HUES64 (cell line): ENCODE measurements around the gene KRTAP12-1.

ENCODE experiments used
- H3K27ac ChIP-seq: 2 replicates; pipeline ENCODE4 v1.7.0; 2013; ENCODE audit warnings: low read depth, low read length, inconsistent platforms
- H3K27me3 ChIP-seq: 2 replicates; pipeline ENCODE4 v1.6.1; 2013; ENCODE audit warnings: mild to moderate bottlenecking, low read length; ENCODE audit not compliant: insufficient read depth
- H3K36me3 ChIP-seq: 2 replicates; pipeline ENCODE4 v1.6.1; 2013; ENCODE audit warnings: mild to moderate bottlenecking, low read length; ENCODE audit not compliant: insufficient read depth
- H3K4me1 ChIP-seq: 2 replicates; pipeline ENCODE4 v1.6.1; 2013; ENCODE audit warnings: mild to moderate bottlenecking, low read length, moderate library complexity; ENCODE audit not compliant: insufficient read depth
- H3K4me3 ChIP-seq: 2 replicates; pipeline ENCODE4 v1.5.1; 2013; ENCODE audit warnings: mild to moderate bottlenecking, low read length, moderate library complexity
- H3K9ac ChIP-seq: 2 replicates; pipeline ENCODE4 v1.6.1; 2013; ENCODE audit warnings: mild to moderate bottlenecking, low read depth, low read length
- H3K9me3 ChIP-seq: 2 replicates; pipeline ENCODE4 v1.6.1; 2013; ENCODE audit warnings: low read depth, low read length; ENCODE audit not compliant: insufficient read depth
- WGBS: fragments of 150-250, 120-280 bp; methylation state at CpG from one replicate; pipeline ENCODE4 v1.1.7; 2013; ENCODE audit warnings: missing lambda C conversion rate; 5-methylcytosine and 5-hydroxymethylcytosine counted together

The KRTAP12-1 gene

GRCh38 chr21:44658913-44659595 lies 22.9 kb downstream of the KRTAP12-1 start:
- Histone ChIP-seq H3K4me1 (peaks cover 25% of the 10 kb centered on the region), H3K4me3 (no peak overlapping the region), H3K27ac (no peak overlapping the region), H3K36me3 (no peaks in the 10 kb centered on the region), H3K9me3 (no peaks in the 10 kb centered on the region), H3K9ac (no peak overlapping the region), H3K27me3 (no peaks in the 10 kb centered on the region)
- 74% methylated on average over 9 of the region's 11 CpGs for WGBS

- Histone ChIP-seq H3K4me3 (no peak overlapping the region), H3K27ac (no peak overlapping the region), H3K27me3 (no peaks in the 10 kb centered on the region), H3K9ac (no peak overlapping the region), H3K4me1 (peaks cover 25% of the 10 kb centered on the region), H3K9me3 (no peaks in the 10 kb centered on the region), H3K36me3 (no peaks in the 10 kb centered on the region)
- 94% methylated on average over 5 of the region's 5 CpGs for WGBS
Observed at GRCh38 chr21:44658541-44658910, 23.4 kb downstream of the KRTAP12-1 start.

GRCh38 chr21:44657635-44658540 lies 24.1 kb downstream of the KRTAP12-1 start, which contains the start of gene KRTAP12-3:
Gene KRTAP12-3, plus strand, starts transcription at chr21:44657932. Its CDS starts 48 bp downstream, at chr21:44657980.
- H3K36me3 ChIP-seq = no peaks in the 10 kb centered on the region
- H3K9ac ChIP-seq = no peak within 1 kb of the TSS
- H3K4me1 ChIP-seq = peaks cover 25% of the 10 kb centered on the region
- no peak within 1 kb of the TSS for H3K27ac ChIP-seq
- no peaks in the 10 kb centered on the region for H3K27me3 ChIP-seq
- H3K4me3 ChIP-seq = no peak within 1 kb of the TSS
- 94% methylated on average over 26 of the region's 26 CpGs for WGBS
- no peaks in the 10 kb centered on the region for H3K9me3 ChIP-seq

DNA sequence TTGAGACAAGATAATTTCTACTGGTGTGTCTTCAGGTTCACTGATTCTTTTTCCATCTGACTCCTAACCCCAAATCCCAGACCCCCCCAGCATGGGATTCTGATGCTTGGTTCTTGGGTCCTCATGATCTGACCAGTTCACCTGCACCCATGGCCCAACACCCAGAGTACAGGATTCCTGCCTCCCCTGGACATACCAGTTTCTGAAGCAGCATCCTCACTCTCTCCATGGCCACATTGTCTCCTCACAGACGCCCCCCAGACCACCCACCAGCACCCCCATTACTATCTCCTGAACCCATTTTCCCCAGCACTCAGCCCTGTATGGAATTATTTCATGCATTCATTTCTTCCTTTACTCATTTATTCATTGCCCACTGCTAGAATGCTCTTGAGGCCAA lies 25.1 kb downstream of the KRTAP12-1 start:
- H3K27me3 ChIP-seq = no peaks in the 10 kb centered on the region
- no peak overlapping the region for H3K9ac ChIP-seq
- 76% methylated on average over 1 of the region's 1 CpG for WGBS
- no peaks in the 10 kb centered on the region for H3K36me3 ChIP-seq
- H3K4me3 ChIP-seq = no peak overlapping the region
- H3K27ac ChIP-seq = no peak overlapping the region
- no peaks in the 10 kb centered on the region for H3K9me3 ChIP-seq
- H3K4me1 ChIP-seq = peaks cover 25% of the 10 kb centered on the region

GRCh38 chr21:44654576-44655175 lies 27.3 kb downstream of the KRTAP12-1 start, which contains the start of gene KRTAP12-4:
Gene KRTAP12-4, minus strand, starts transcription at chr21:44654659. Its CDS starts 45 bp downstream, at chr21:44654614.
- Histone ChIP-seq H3K36me3 (no peaks in the 10 kb centered on the region), H3K27ac (no peak within 1 kb of the TSS), H3K9ac (no peak within 1 kb of the TSS), H3K9me3 (no peaks in the 10 kb centered on the region), H3K27me3 (no peaks in the 10 kb centered on the region), H3K4me3 (no peak within 1 kb of the TSS), H3K4me1 (peaks cover 13% of the 10 kb centered on the region)
- 92% methylated on average over 9 of the region's 9 CpGs for WGBS

- Histone ChIP-seq H3K9me3 (no peaks in the 10 kb centered on the region), H3K27ac (no peak overlapping the region), H3K4me3 (no peak overlapping the region), H3K9ac (no peak overlapping the region), H3K36me3 (no peaks in the 10 kb centered on the region), H3K27me3 (no peaks in the 10 kb centered on the region), H3K4me1 (peaks cover 5% of the 10 kb centered on the region; the same call in 1 of the 2 replicates)
- 89% methylated on average over 17 of the region's 17 CpGs for WGBS
Observed at GRCh38 chr21:44653656-44654575, 28.0 kb downstream of the KRTAP12-1 start.

- H3K4me3 ChIP-seq = no peak overlapping the region
- no peaks in the 10 kb centered on the region for H3K36me3 ChIP-seq
- 83% methylated on average over 14 of the region's 14 CpGs for WGBS
- no peak overlapping the region for H3K27ac ChIP-seq
- H3K27me3 ChIP-seq = no peaks in the 10 kb centered on the region
- H3K4me1 ChIP-seq = no peaks in the 10 kb centered on the region
- no peak overlapping the region for H3K9ac ChIP-seq
- no peaks in the 10 kb centered on the region for H3K9me3 ChIP-seq
Observed at GRCh38 chr21:44653123-44653522, 28.8 kb downstream of the KRTAP12-1 start.

- H3K9ac ChIP-seq = no peak overlapping the region
- no peaks in the 10 kb centered on the region for H3K9me3 ChIP-seq
- H3K36me3 ChIP-seq = no peaks in the 10 kb centered on the region
- no peak overlapping the region for H3K27ac ChIP-seq
- 95% methylated on average over 12 of the region's 12 CpGs for WGBS
- no peaks in the 10 kb centered on the region for H3K27me3 ChIP-seq
- no peak overlapping the region for H3K4me3 ChIP-seq
- H3K4me1 ChIP-seq = no peaks in the 10 kb centered on the region
Observed at GRCh38 chr21:44650973-44651675, 30.8 kb downstream of the KRTAP12-1 start.

DNA sequence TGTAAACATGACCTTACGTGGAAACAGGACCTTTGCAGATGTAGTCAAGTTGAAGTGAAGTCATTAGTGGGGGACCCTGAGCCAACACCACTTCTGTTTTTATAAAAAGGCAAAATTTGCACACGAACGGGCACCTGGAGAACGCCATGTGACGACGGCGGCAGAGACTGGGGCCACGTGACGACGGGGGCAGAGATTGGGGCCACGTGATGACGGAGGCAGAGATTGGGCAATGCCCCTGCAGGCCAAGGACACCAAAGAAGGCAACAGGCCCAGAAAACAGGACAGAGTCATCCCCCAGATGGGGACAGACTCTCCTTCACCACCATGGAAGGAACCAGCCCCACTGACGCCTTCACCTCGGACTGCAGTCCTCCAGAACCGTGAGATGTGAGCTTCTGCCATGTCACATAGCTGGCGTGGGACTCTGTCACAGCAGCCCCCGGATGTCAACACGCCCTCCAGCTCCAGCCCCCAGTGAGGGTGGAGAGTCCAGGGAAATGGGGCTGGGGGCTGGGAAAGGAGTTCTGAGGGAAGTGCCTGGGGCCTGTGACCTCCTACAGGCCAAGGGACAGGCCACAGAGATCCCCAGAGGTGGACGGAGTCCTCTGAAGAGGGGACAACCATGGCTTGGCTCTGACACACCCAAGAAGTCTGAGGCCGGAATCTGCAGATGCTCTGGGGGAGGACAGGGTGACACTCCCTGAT lies 31.5 kb downstream of the KRTAP12-1 start:
- H3K27me3 ChIP-seq = no peaks in the 10 kb centered on the region
- no peaks in the 10 kb centered on the region for H3K9me3 ChIP-seq
- H3K4me3 ChIP-seq = no peak overlapping the region
- 92% methylated on average over 20 of the region's 20 CpGs for WGBS
- no peak overlapping the region for H3K27ac ChIP-seq
- no peaks in the 10 kb centered on the region for H3K4me1 ChIP-seq
- no peak overlapping the region for H3K9ac ChIP-seq
- no peaks in the 10 kb centered on the region for H3K36me3 ChIP-seq
